ENCODE data around the gene SCFD2.

DNA sequence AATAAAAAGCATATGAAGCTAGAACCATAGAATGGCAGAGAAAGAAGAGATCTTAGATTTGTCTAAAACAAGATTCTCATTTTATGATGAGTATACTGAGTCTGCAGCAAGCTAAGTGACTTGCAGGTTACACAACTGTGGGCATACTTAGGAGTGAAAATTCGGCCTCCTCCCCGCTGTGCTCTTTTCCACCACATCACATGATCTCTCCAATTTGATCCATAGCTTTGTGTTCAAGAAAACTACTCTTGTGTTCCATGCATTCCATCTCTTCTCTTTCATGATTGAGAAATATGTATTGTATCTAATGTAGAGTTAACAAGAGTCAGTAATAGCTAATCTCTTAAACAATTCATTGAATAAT lies 234.3 kb downstream of the SCFD2 start:
- TF ChIP-seq, protein P1, sequence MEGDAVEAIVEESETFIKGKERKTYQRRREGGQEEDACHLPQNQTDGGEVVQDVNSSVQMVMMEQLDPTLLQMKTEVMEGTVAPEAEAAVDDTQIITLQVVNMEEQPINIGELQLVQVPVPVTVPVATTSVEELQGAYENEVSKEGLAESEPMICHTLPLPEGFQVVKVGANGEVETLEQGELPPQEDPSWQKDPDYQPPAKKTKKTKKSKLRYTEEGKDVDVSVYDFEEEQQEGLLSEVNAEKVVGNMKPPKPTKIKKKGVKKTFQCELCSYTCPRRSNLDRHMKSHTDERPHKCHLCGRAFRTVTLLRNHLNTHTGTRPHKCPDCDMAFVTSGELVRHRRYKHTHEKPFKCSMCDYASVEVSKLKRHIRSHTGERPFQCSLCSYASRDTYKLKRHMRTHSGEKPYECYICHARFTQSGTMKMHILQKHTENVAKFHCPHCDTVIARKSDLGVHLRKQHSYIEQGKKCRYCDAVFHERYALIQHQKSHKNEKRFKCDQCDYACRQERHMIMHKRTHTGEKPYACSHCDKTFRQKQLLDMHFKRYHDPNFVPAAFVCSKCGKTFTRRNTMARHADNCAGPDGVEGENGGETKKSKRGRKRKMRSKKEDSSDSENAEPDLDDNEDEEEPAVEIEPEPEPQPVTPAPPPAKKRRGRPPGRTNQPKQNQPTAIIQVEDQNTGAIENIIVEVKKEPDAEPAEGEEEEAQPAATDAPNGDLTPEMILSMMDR (IDR thresholded peaks at IDR 0.05) = no peak
- TF ChIP-seq JUND (IDR thresholded peaks at IDR 0.05) = no peak
- TF ChIP-seq EP300 (IDR thresholded peaks at IDR 0.05; ENCODE audit: borderline replicate concordance in 1 of 2, low read depth in 1 of 2, low read length in 1 of 2) = no peak
- TF ChIP-seq FOXJ3 (CRISPR knock-in tag; IDR thresholded peaks at IDR 0.05) = no peak
- TF ChIP-seq RCOR1 (IDR thresholded peaks at IDR 0.05; ENCODE audit: low read length) = no peak
- TF ChIP-seq GABPA (IDR thresholded peaks at IDR 0.05; ENCODE audit: low read depth) = no peak
